NCI-H510A (cell line): ENCODE results near the gene NHLRC2.
A peak's percentile ranks its signal among the peaks of the same experiment; 100 is the strongest.
"Not testable (repeated sequence)": the region's sequence is repeated elsewhere in the genome, so short reads cannot be mapped to it uniquely, and the experiment has no call there.

Experiments used
- DNase-seq: peaks from one replicate; lab custom pipeline; 2025; lab: John Stamatoyannopoulos, UW

The NHLRC2 gene

GRCh38 chr10:113854013-113854760, at the start of gene NHLRC2, which contains the start of gene DCLRE1A:
Gene NHLRC2 (plus strand): TSS chr10:113854661. CDS start chr10:113854873, 212 bp downstream.
Gene DCLRE1A (minus strand): TSS chr10:113854082. CDS start chr10:113853182, 900 bp downstream.
- DNase-seq: peak; percentile 90

- no peak for DNase-seq
Measured at GRCh38 chr10:113806503-113806902, 48.0 kb upstream of the NHLRC2 start.

- DNase-seq: no peak
Measured at GRCh38 chr10:113808168-113808567, 46.3 kb upstream of the NHLRC2 start.

- DNase-seq: not testable (repeated sequence)
Measured at GRCh38 chr10:113814700-113815099, 39.8 kb upstream of the NHLRC2 start.

- no peak for DNase-seq
Measured at GRCh38 chr10:113819989-113820388, 34.5 kb upstream of the NHLRC2 start.

GRCh38 chr10:113820507-113820906, 34.0 kb upstream of the NHLRC2 start:
- DNase-seq: no peak

- not testable (repeated sequence) for DNase-seq
Measured at GRCh38 chr10:113821306-113821705, 33.2 kb upstream of the NHLRC2 start.

GRCh38 chr10:113822174-113822573, 32.3 kb upstream of the NHLRC2 start:
- DNase-seq: no peak

GRCh38 chr10:113823389-113823788, 31.1 kb upstream of the NHLRC2 start:
- DNase-seq: no peak

- no peak for DNase-seq
Measured at GRCh38 chr10:113825791-113826190, 28.7 kb upstream of the NHLRC2 start.

GRCh38 chr10:113828567-113828966, 25.9 kb upstream of the NHLRC2 start:
- DNase-seq: not testable (repeated sequence)

GRCh38 chr10:113842171-113842570, 12.3 kb upstream of the NHLRC2 start:
- no peak for DNase-seq

- DNase-seq: peak; percentile 48
Measured at GRCh38 chr10:113843972-113844485, 10.4 kb upstream of the NHLRC2 start.

GRCh38 chr10:113846036-113846435, 8.4 kb upstream of the NHLRC2 start:
- no peak for DNase-seq

GRCh38 chr10:113849140-113849803, 5.2 kb upstream of the NHLRC2 start:
- DNase-seq: no peak

GRCh38 chr10:113849946-113850345, 4.5 kb upstream of the NHLRC2 start:
- no peak for DNase-seq

GRCh38 chr10:113853578-113854012, 866 bp upstream of the NHLRC2 start:
- no peak for DNase-seq

GRCh38 chr10:113854761-113855588, 514 bp downstream of the NHLRC2 start:
- DNase-seq: peak; percentile 57

GRCh38 chr10:113856563-113856962, 2.1 kb downstream of the NHLRC2 start:
- no peak for DNase-seq

GRCh38 chr10:113857210-113857609, 2.7 kb downstream of the NHLRC2 start:
- DNase-seq: no peak

GRCh38 chr10:113858541-113858940, 4.1 kb downstream of the NHLRC2 start:
- DNase-seq: no peak

- DNase-seq: no peak
Measured at GRCh38 chr10:113859261-113859660, 4.8 kb downstream of the NHLRC2 start.
